IMR-90 (cell line): ENCODE measurements around the gene SPTBN5. TPM values are rescaled to one million over a fixed set of nuclear protein-coding genes. Genes with fewer than 3 reads are reported as not detected.

Experiments used
- ATAC-seq: fragments of 200-7000 bp; cut with Tn5 transposase; 2 replicates; pipeline ENCODE4 v1.9.1; 2020; ENCODE audit warnings: low read depth, mild to moderate bottlenecking, moderate library complexity
- BruUV-seq: library from RNA; stranded (reverse); fragments of 400-500 nt; replicated peaks from 2 replicates; lab custom pipeline; 2021; lab: Mats Ljungman, UMichigan
- CTCF ChIA-PET: fragments of 300-600 bp; formaldehyde crosslinking; extraction: SDS; loops from one replicate; lab custom pipeline; 2021; ENCODE audit warnings: antibody characterized with exemption; lab: Yijun Ruan, JAX
- POLR2A ChIA-PET: fragments of 300-600 bp; sonication (Branson Sonifier 250); formaldehyde crosslinking; loops from one replicate; lab custom pipeline; 2022; ENCODE audit warnings: antibody characterized with exemption; ENCODE audit not compliant: unreplicated experiment; lab: Charles Lee
- DNase-seq: peaks from one replicate; pipeline ENCODE4 v3.0.0; 2013
- H2AFZ ChIP-seq: replicated peaks from 2 replicates; pipeline ENCODE3; 2013; ENCODE audit warnings: low read length, mild to moderate bottlenecking; ENCODE audit not compliant: poor library complexity
- H2AK5ac ChIP-seq: 2 replicates; pipeline ENCODE4 v1.6.1; 2013; ENCODE audit warnings: low read depth, low read length, inconsistent platforms
- H2AK9ac ChIP-seq: replicated peaks from 2 replicates; pipeline ENCODE3; 2013; ENCODE audit warnings: mild to moderate bottlenecking, low read depth, low read length, moderate library complexity; ENCODE audit not compliant: poor library complexity
- H2BK120ac ChIP-seq: 2 replicates; pipeline ENCODE4 v1.6.1; 2013; ENCODE audit warnings: low read depth, low read length, inconsistent platforms
- H2BK15ac ChIP-seq: 3 replicates; pipeline ENCODE4 v1.6.1; 2013; ENCODE audit warnings: low read depth, low read length, inconsistent platforms
- H2BK20ac ChIP-seq: 2 replicates; pipeline ENCODE4 v1.6.1; 2013; ENCODE audit warnings: low read depth, mild to moderate bottlenecking, inconsistent platforms, low read length, moderate library complexity
- H2BK5ac ChIP-seq: 2 replicates; pipeline ENCODE4 v1.6.1; 2013; ENCODE audit warnings: mild to moderate bottlenecking, low read depth, low read length, inconsistent platforms; ENCODE audit not compliant: poor library complexity, severe bottlenecking
- H3K14ac ChIP-seq: replicated peaks from 2 replicates; pipeline ENCODE4 v1.6.1; 2013; ENCODE audit warnings: low read depth, low read length, inconsistent platforms
- H3K18ac ChIP-seq: 2 replicates; pipeline ENCODE4 v1.6.1; 2013; ENCODE audit warnings: low read depth, low read length, control low read depth
- H3K23ac ChIP-seq: 2 replicates; pipeline ENCODE4 v1.6.1; 2013; ENCODE audit warnings: low read depth, low read length, inconsistent platforms
- H3K27ac ChIP-seq: 2 replicates; pipeline ENCODE4 v1.5.1; 2013; ENCODE audit warnings: mild to moderate bottlenecking, control low read depth, low read length; ENCODE audit not compliant: insufficient read depth
- H3K27me3 ChIP-seq: 2 replicates; pipeline ENCODE4 v1.6.1; 2013; ENCODE audit warnings: low read length; ENCODE audit not compliant: control insufficient read depth, insufficient read depth
- H3K36me3 ChIP-seq: 2 replicates; pipeline ENCODE4 v1.6.1; 2013; ENCODE audit warnings: low read length, mixed read lengths; ENCODE audit not compliant: control insufficient read depth, insufficient read depth
- H3K4ac ChIP-seq: 2 replicates; pipeline ENCODE4 v1.6.1; 2013; ENCODE audit warnings: low read depth, low read length, inconsistent platforms
- H3K4me1 ChIP-seq: 2 replicates; pipeline ENCODE4 v1.6.1; 2013; ENCODE audit warnings: low read length, mixed read lengths; ENCODE audit not compliant: control insufficient read depth, insufficient read depth
- H3K4me2 ChIP-seq: 2 replicates; pipeline ENCODE4 v1.6.1; 2013; ENCODE audit warnings: low read depth, mild to moderate bottlenecking, control low read depth, low read length, moderate library complexity
- H3K4me3 ChIP-seq: 2 replicates; pipeline ENCODE4 v1.5.1; 2013; ENCODE audit warnings: low read depth, mild to moderate bottlenecking, control low read depth, low read length, moderate library complexity; ENCODE audit not compliant: insufficient read depth
- H3K56ac ChIP-seq: 2 replicates; pipeline ENCODE4 v1.6.1; 2013; ENCODE audit warnings: low read length, inconsistent platforms; ENCODE audit not compliant: insufficient read depth; ENCODE audit errors: extremely low read depth
- H3K79me1 ChIP-seq, 2 experiments: 2 replicates each; pipeline ENCODE4 v1.6.1; 2013; ENCODE audit warnings: low read length in 2 of 2, inconsistent platforms in 1 of 2, low read depth in 1 of 2
- H3K9ac ChIP-seq: 2 replicates; pipeline ENCODE4 v1.6.1; 2013; ENCODE audit warnings: low read depth, low read length, control low read depth
- H3K9me1 ChIP-seq: 2 replicates; pipeline ENCODE4 v1.6.1; 2013; ENCODE audit warnings: low read length, inconsistent platforms; ENCODE audit not compliant: insufficient read depth
- H3K9me3 ChIP-seq: 2 replicates; pipeline ENCODE4 v1.6.1; 2013; ENCODE audit warnings: low read length; ENCODE audit not compliant: control insufficient read depth, insufficient read depth
- H4K20me1 ChIP-seq: 2 replicates; pipeline ENCODE4 v1.6.1; 2013; ENCODE audit warnings: low read length, inconsistent platforms; ENCODE audit not compliant: insufficient read depth
- H4K5ac ChIP-seq: 2 replicates; pipeline ENCODE4 v1.6.1; 2013; ENCODE audit warnings: mild to moderate bottlenecking, low read depth, low read length, control low read depth
- H4K8ac ChIP-seq, 2 experiments: 2 replicates each; pipeline ENCODE4 v1.6.1; 2013; ENCODE audit warnings: low read depth in 2 of 2, low read length in 2 of 2, control low read depth in 1 of 2, inconsistent platforms in 1 of 2
- H4K91ac ChIP-seq: 2 replicates; pipeline ENCODE4 v1.6.1; 2013; ENCODE audit warnings: low read depth, low read length, inconsistent platforms; ENCODE audit not compliant: insufficient read depth
- BHLHE40 ChIP-seq: fragments of 150-350 bp; IDR thresholded peaks from 2 replicates; pipeline ENCODE4 v1.6.1; 2016; ENCODE audit warnings: mild to moderate bottlenecking, low read depth, low read length
- CHD1 ChIP-seq: IDR thresholded peaks from 2 replicates; pipeline ENCODE4 v1.6.1; 2012; ENCODE audit warnings: low read depth, low read length, improper control_type of control experiment
- CTCF ChIP-seq: conservative IDR thresholded peaks from 2 replicates; pipeline ENCODE4 v1.5.1; 2012; ENCODE audit warnings: mild to moderate bottlenecking, low read depth, low read length, improper control_type of control experiment
- MAFK ChIP-seq: IDR thresholded peaks from 2 replicates; pipeline ENCODE4 v1.6.1; 2012; ENCODE audit warnings: low read depth, low read length, improper control_type of control experiment
- NFE2L2 ChIP-seq: fragments of 150-350 bp; IDR thresholded peaks from 2 replicates; pipeline ENCODE4 v1.6.1; 2016; ENCODE audit warnings: low read depth, mild to moderate bottlenecking, low read length
- POLR2A ChIP-seq: IDR thresholded peaks from 2 replicates; pipeline ENCODE4 v1.6.1; 2012; ENCODE audit warnings: mild to moderate bottlenecking, low read depth, low read length
- WGBS, 2 experiments: methylation state at CpG; one replicate each; pipeline versions ENCODE4 v1.1.5 to v1.1.7; 2013; ENCODE audit warnings: missing lambda C conversion rate in 2 of 2; ENCODE audit not compliant: insufficient read length in 1 of 2; ENCODE audit errors: extremely low coverage in 2 of 2; 5-methylcytosine and 5-hydroxymethylcytosine counted together
- dilution Hi-C: fragments of 300-500 bp; cut with HindIII; formaldehyde crosslinking; loops from one replicate; pipeline ENCODE4 v1.14.3; 2018; ENCODE audit warnings: low sequenced_read_pairs; ENCODE audit not compliant: unreplicated experiment
- in situ Hi-C: fragments of 300-500 bp; cut with MboI; formaldehyde crosslinking; loops from 3 replicates; pipeline ENCODE4 v1.14.3; 2019; ENCODE audit warnings: low sequenced_read_pairs, inconsistent platforms, mixed read lengths
- intact Hi-C: fragments of 100-400 bp; cut with micrococcal nuclease; formaldehyde crosslinking; loops from 2 replicates; pipeline ENCODE4 v1.10.0; 2022
- polyA plus RNA-seq, 3 experiments: library from polyadenylated mRNA; depleted of rRNA; stranded (reverse); fragments of >200 nt; gene quantifications; 2 replicates each; pipeline ENCODE4 v1.2.3, GENCODE V29; 2012; ENCODE audit warnings: low replicate concordance in 1 of 3
- total RNA-seq: library from RNA; depleted of rRNA; stranded (reverse); fragments of >200 nt; gene quantifications from 2 replicates; pipeline ENCODE4 v1.2.3, GENCODE V29; 2012

Gene SPTBN5
- total and polyA plus RNA-seq, 2 of the 4 experiments (the other 2 are of a cell fraction) = under 0.01 to 0.38 TPM

GRCh38 chr15:41894251-41894790 lies 468 bp upstream of the SPTBN5 start (continued):
- no peak for TF ChIP-seq CTCF

GRCh38 chr15:41892621-41893421 lies 1.0 kb downstream of the SPTBN5 start:
- Histone ChIP-seq H3K18ac (no peak overlapping the region), H3K79me1 (no peaks in the 10 kb centered on the region), H4K5ac (no peak overlapping the region), H2BK20ac (no peak overlapping the region), H3K36me3 (no peaks in the 10 kb centered on the region), H3K9me3 (no peaks in the 10 kb centered on the region), H4K20me1 (no peaks in the 10 kb centered on the region), H2AFZ (peak overlapping the region; percentile 9), H2BK15ac (no peak overlapping the region), H3K56ac (no peak overlapping the region), H3K23ac (no peak overlapping the region), H3K9me1 (peaks cover 8% of the 10 kb centered on the region; the same call in 1 of the 2 replicates), H2AK5ac (no peak overlapping the region), H3K4me2 (no peak overlapping the region), H3K4me1 (peaks cover 6% of the 10 kb centered on the region; the same call in 1 of the 2 replicates), H2AK9ac (peak overlapping the region; percentile 22), H3K9ac (no peak overlapping the region), H3K27ac (no peak overlapping the region), H3K4me3 (no peak overlapping the region), H3K27me3 (peaks cover 4% of the 10 kb centered on the region; the same call in 1 of the 2 replicates), H2BK5ac (no peak overlapping the region), H2BK120ac (no peak overlapping the region), H3K14ac (no peak overlapping the region), H4K91ac (no peak overlapping the region), H4K8ac (no peak overlapping the region), H3K4ac (no peak overlapping the region)
- ATAC-seq = no peak
- intact Hi-C loops = no loop called here
- WGBS, 2 experiments = 93% methylated on average over 6 of the region's 22 CpGs; no CpG with 5 or more reads in 1 of the 2 experiments
- TF ChIP-seq CHD1 (no peak), NFE2L2 (no peak), BHLHE40 (no peak), POLR2A (no peak), MAFK (no peak)
- BruUV-seq = no TSS peak
- DNase-seq = no peak
- ChIA-PET POLR2A (no interaction called here), CTCF (no interaction called here)
- dilution Hi-C loops = no loop called here
- in situ Hi-C loops = no loop called here
